DND-41 (cell line): ENCODE data around the gene TRAPPC10.
"Not testable (repeated sequence)": the region's sequence is repeated elsewhere in the genome, so short reads cannot be mapped to it uniquely, and the experiment has no call there.

Experiments used
- EZH2 ChIP-seq: IDR thresholded peaks from 3 replicates; pipeline ENCODE4 v1.6.1; 2012; ENCODE audit warnings: borderline replicate concordance, low read depth, mild to moderate bottlenecking, moderate library complexity, low read length, inconsistent platforms; ENCODE audit not compliant: severe bottlenecking
- TF ChIP-seq, protein P1 (sequence below): IDR thresholded peaks from 2 replicates; pipeline ENCODE4 v1.5.1; 2012; ENCODE audit warnings: borderline replicate concordance, low read length, moderate library complexity, mild to moderate bottlenecking; ENCODE audit not compliant: poor library complexity, severe bottlenecking; ENCODE audit errors: extremely low read depth

DNA sequence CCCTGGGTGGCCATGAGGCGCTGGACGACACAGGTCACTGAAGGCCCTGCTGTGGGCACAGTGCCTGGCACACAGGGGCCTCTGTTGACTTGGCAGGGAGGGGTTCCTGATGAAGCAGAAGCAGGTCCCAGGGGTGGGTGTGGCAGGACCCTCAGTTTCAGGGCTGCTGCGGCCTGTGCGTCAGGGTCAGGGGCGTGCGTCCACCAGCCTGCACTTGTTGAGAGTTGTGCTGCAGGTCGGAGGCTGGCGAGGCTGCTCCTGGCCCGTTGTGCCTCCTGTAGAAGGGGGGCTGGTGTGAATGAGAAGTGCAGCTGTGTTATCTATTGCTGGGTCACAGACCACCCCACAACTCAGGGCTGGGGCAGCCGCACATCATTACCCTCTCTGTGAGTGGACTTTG, 130.4 kb downstream of the TRAPPC10 start:
- not testable (repeated sequence) for TF ChIP-seq EZH2
- TF ChIP-seq, protein P1, sequence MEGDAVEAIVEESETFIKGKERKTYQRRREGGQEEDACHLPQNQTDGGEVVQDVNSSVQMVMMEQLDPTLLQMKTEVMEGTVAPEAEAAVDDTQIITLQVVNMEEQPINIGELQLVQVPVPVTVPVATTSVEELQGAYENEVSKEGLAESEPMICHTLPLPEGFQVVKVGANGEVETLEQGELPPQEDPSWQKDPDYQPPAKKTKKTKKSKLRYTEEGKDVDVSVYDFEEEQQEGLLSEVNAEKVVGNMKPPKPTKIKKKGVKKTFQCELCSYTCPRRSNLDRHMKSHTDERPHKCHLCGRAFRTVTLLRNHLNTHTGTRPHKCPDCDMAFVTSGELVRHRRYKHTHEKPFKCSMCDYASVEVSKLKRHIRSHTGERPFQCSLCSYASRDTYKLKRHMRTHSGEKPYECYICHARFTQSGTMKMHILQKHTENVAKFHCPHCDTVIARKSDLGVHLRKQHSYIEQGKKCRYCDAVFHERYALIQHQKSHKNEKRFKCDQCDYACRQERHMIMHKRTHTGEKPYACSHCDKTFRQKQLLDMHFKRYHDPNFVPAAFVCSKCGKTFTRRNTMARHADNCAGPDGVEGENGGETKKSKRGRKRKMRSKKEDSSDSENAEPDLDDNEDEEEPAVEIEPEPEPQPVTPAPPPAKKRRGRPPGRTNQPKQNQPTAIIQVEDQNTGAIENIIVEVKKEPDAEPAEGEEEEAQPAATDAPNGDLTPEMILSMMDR, result not testable (repeated sequence)
